Choroid plexus epithelial cell (primary cell): ENCODE results near the gene FAM120A.
A peak's percentile ranks its signal among the peaks of the same experiment; 100 is the strongest.

Experiments used
- DNase-seq: peaks from one replicate; pipeline ENCODE4 v3.0.0-alpha.2; 2010; ENCODE audit warnings: low read depth
- H3K4me3 ChIP-seq: 2 replicates; pipeline ENCODE4 v1.5.1; 2011; ENCODE audit warnings: low read depth, mild to moderate bottlenecking, control low read depth, low read length, moderate library complexity
- TF ChIP-seq, protein P1 (sequence below): conservative IDR thresholded peaks from 2 replicates; pipeline ENCODE4 v1.5.1; 2011; ENCODE audit warnings: low read depth, mild to moderate bottlenecking, control low read depth, inconsistent platforms, low read length, moderate library complexity

Gene FAM120A

DNA sequence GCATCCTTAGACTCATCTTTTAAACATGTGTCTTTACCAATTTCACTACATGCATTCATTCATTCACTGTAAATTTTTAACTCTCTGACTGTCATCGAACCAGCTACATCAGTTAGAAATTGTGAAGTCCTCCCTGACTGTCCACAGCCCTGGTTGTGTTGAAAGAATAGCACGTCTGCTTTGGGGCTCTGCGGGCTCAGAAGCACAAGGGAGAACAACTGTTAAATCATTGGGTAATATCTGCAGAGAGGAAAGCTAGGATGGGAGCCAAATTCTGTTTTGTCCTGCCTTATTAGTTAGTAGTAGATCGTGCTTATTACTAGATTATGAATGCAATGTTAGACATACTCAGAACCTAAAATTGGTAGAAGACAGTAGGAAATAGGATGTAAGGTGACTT is 28.2 kb downstream of the FAM120A start:
- peak; percentile 55 for DNase-seq
- TF ChIP-seq, protein P1, sequence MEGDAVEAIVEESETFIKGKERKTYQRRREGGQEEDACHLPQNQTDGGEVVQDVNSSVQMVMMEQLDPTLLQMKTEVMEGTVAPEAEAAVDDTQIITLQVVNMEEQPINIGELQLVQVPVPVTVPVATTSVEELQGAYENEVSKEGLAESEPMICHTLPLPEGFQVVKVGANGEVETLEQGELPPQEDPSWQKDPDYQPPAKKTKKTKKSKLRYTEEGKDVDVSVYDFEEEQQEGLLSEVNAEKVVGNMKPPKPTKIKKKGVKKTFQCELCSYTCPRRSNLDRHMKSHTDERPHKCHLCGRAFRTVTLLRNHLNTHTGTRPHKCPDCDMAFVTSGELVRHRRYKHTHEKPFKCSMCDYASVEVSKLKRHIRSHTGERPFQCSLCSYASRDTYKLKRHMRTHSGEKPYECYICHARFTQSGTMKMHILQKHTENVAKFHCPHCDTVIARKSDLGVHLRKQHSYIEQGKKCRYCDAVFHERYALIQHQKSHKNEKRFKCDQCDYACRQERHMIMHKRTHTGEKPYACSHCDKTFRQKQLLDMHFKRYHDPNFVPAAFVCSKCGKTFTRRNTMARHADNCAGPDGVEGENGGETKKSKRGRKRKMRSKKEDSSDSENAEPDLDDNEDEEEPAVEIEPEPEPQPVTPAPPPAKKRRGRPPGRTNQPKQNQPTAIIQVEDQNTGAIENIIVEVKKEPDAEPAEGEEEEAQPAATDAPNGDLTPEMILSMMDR, result no peak

DNA sequence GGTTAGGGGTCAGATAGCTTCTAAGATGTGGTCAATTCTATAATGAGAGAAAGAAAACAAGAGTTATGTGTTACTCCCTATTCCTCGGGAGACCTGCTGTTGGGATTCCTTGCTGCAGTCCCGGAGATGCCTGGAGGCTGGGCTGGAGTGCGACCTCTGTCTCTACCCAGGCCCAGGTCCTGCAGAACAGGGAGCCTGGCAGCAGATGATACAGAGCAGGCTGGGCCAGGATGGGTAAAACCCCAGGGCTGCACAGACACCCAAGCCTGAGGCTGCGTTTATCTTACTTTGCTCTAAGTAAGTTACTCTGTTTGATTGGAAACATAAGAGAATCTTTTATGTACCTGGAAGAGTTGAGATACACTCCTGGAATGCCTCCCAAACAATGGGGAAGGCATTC is 28.8 kb downstream of the FAM120A start:
- no peak overlapping the region for H3K4me3 ChIP-seq
- no peak for DNase-seq
- TF ChIP-seq, protein P1, result no peak

More for the DNA sequence above, 28.2 kb downstream of the FAM120A start:
- H3K4me3 ChIP-seq, result no peak overlapping the region

DNA sequence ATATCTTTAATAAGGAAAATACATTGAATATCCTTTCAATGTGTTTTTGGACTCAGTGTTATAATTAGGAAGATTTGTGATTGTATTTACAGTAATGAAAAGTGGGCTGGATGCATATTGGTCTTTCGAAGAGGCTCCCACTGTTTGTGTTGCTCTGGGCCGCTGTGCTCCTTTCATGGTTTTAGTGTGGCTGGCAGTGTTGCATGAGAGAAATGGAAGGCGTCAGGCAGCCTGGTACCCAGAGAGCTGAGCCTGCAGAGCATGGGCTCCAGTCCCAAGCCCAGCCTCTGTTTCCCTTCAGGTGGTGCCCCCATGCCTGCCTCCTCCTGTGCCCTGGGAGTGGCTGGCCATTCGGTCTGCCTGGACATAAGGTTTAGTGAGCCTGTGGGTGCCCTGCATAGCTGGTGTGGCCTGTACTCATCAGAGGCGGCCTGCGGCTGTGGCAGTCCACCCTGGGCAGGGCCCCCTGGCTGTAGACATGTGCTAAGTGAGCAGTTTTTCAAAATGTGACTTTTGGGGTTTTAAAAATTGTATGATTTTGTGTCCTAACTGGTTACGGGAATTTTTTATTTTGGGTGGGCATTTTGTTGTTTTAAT is 29.3 kb downstream of the FAM120A start:
- DNase-seq, result no peak
- TF ChIP-seq, protein P1, result peak; percentile 31
- no peak overlapping the region for H3K4me3 ChIP-seq

DNA sequence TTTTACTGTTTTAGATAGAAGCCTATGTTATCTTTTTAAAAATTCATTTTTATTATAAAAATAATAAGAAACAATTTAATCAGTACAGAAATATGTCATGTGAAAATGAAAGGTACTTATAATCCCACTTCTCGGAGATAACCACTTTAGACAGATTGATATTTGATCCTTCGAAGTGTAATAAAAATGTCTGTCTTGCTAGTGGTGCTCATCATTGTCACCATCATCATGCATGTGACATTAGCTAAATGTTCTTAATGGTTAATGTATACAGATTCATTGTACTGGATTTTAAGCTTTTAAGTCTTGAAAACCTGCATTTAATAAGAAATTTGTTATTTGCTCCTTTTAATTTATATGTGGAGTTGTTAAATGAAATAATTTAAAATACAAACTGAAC is 32.0 kb downstream of the FAM120A start:
- DNase-seq, result no peak
- H3K4me3 ChIP-seq, result no peak overlapping the region
- TF ChIP-seq, protein P1, result no peak

DNA sequence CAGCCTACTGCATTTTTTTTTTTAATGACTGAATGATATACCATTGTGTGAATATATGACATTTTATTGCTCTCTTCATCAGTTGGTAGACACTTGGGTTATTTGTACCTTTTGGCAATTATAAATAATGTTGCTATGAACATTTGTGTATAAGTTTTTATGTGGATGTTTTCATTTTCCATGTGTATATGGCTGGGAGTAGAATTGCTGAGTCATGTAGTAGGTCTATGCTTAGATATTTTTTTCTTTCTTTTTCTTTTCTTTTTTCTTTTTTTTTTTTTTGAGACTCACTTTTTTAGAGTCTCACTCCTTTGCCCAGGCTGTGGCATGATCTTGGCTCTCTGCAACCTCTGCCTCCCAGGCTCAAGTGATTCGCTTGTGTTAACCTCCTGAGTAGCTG is 34.8 kb downstream of the FAM120A start:
- H3K4me3 ChIP-seq, result no peak overlapping the region
- peak; percentile 38 for DNase-seq
- TF ChIP-seq, protein P1, result no peak

DNA sequence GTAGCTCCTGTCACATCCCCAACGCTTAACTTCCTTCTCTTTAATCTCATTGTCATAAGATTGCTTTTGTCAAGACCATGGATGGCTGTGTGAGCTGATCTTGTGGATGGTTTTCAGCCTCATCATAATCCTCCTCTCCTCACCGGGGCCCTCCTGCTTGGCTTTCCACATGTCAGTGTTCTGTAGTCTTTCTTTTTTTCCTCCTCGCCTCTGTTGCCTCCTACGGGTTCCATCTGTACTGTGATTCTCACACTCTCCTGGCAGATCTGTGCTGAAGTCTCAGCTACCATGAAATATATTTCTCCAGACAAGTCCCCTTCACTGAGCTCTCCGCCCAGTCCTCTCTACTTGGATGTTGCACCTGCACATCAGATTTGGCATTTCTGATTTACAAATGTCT is 36.8 kb downstream of the FAM120A start:
- H3K4me3 ChIP-seq, result no peak overlapping the region
- TF ChIP-seq, protein P1, result no peak
- no peak for DNase-seq

DNA sequence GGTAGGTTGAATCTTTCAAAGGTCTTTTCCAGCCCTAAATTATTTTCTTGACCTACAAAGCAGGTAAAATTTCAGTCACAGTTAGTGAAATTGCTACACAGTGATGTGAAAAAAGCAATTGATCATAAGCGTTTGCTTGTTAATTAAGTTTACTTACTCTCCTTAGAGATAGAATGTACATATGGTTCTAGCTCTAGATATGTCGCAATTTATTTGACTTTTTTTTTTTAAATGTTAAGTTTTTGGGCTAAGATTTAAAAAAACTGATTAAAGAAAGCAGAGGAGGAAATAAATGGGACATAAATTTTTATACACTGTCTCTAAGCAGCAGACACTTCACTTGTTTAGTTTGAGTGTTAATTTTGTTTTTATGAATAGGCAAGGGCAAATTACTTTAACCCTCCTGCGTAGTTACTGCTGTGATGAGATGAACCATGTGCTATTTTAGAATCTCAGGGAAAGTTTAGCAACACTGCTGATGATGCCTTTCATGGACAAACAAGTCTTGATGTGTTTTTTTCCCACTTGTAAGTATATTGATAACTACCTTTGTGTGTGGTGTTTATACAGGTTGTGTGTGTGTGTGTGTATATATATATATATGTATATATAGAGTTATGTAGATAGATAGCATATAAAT is 40.2 kb downstream of the FAM120A start:
- TF ChIP-seq, protein P1, result no peak
- H3K4me3 ChIP-seq, result no peak overlapping the region
- peak; percentile 54 for DNase-seq
